Stimulated activated CD8-positive, alpha-beta memory T cell treated with anti-CD3 and anti-CD28 coated beads, Interleukin-2, amount 100 ng/mL, for 1 hour (primary cell): ENCODE data around the gene DDX46.
"Not testable (repeated sequence)": the region's sequence is repeated elsewhere in the genome, so short reads cannot be mapped to it uniquely, and the experiment has no call there.

Experiments
- DNase-seq, 2 donors: peaks; one replicate each; pipeline ENCODE4 v3.0.0-alpha.2; 2020; ENCODE audit warnings: low read depth in 2 of 2

The DDX46 gene

DNA sequence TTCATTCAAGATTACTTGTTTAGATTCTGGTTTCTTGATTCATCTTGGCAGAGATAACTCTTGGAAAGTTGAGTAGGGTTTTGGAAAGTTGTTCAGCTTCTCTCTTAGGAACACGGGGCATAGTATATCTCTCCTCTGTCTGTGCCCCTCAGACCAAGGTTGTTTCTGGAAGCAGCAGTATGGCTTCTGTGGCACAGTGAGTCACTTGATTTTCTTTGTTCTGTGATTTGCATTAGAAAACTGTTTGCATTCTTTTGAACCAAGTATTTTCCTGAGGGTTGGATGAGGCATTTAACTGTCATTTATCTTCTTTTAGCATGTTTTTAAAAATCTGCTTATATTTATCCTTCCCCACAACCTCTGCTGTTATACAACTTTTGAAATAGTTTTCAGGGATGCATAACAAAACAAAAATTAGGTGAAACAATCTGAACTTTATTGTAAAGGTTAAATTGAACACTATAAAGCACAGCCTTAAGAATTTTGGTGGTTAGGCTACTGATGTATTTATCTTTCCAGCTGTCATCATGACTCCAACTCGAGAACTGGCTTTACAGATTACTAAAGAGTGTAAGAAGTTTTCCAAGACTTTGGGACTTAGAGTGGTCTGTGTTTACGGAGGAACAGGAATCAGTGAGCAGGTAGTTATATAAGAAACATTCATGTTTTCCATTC lies 26.5 kb downstream of the DDX46 start:
- no peak for DNase-seq

- no peak for DNase-seq
Measured at GRCh38 chr5:134787692-134788091, 29.1 kb downstream of the DDX46 start.

- no peak for DNase-seq
Measured at GRCh38 chr5:134791580-134791979, 33.0 kb downstream of the DDX46 start.

DNA sequence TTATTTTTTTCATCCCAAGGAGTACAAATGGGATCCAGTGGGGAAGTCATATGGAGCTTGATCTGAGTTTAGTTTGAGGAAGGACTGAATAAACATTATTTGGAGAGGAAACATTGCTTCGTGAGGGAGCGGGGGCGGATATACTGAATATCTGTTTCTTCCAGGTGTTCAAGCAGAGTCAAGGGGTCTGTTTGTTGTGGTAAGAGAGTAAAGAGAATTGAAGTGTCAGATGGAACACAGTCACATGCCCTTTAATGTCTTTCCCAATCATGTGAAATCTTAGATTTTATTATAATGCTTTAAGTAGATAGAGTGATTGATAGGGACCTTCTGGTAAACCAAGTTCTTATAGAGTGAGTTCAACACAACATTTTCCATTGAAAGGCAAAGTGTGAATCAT lies 33.7 kb downstream of the DDX46 start:
- no peak for DNase-seq

- DNase-seq, result no peak
Measured at GRCh38 chr5:134793111-134793510, 34.5 kb downstream of the DDX46 start.

- DNase-seq, result no peak
Measured at GRCh38 chr5:134794082-134794481, 35.5 kb downstream of the DDX46 start.

- no peak for DNase-seq
Measured at GRCh38 chr5:134794819-134795218, 36.2 kb downstream of the DDX46 start.

DNA sequence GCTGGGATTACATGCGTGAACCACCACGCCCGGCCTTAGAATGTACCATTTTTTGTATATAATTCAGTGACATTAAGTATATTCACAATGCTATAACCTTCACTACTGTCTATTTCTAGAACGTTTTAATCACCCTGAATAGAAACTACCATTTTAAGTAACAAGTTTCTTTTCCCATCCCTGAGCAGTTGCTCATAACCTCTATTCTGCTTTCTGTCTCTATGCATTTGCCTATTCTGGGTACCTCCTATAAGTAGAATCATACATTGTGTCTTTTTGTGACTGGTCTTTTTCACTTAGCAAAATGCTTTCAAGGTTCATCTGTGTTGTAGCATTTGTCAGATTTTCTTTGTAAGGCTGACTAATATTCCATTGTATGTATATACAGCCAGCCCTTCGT lies 39.9 kb downstream of the DDX46 start:
- no peak for DNase-seq

DNA sequence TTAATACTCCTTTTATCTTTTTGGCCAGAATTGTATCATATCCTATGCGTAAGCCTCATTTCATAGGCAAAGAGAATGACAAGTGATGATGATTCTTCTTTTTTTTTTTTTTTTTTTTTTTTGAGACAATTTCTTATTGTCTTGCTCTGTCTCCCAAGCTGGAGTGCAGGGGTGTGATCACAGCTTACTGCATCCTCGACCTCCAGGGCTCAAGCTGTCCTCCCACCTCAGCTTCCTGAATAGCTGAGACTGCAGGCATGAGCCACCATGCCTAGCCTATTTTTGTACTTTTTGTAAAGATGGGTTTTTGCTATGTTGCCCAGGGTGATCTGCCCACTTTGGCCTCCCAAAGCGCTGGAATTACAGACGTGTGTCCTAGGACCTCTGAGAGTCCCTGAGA lies 45.2 kb downstream of the DDX46 start:
- no peak for DNase-seq

DNA sequence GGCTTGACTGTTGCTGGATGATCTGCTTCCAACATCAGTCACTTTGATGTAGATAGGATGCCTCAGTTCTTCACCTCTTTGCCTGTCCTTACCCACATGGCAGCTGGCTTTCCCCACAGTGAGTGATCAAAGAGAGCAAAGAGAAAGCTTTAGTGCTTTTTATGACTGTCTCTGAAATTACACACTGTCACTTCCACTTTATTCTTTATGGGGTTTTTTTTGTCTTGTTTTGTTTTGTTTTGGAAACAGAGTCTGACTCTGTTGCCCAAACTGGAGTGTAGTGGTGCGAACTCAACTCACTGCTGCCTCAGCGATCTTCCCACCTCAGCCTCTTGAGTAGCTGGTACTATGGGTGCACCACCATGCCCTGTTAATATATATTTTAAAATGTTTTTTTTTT lies 54.8 kb downstream of the DDX46 start:
- no peak for DNase-seq

GRCh38 chr5:134813827-134814226 lies 55.2 kb downstream of the DDX46 start:
- DNase-seq, result no peak

DNA sequence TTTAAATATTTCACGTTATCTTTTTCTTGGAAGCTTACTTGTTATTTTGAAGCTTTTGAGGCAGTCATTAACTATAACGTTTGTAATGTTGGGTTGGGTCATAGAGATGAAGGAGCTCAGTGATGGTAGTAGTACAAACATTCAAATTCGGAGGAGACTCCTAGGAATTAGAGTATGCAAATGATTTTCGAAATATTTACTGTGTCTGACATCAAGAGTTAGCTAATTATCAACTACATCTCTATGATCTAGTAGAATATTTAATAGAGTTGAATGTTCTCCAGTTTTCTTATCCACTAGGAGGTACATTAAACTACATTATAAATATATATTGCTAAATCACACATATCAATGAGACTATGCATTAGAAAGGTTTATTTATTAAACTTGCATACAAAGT lies 58.4 kb downstream of the DDX46 start:
- DNase-seq, result no peak

DNA sequence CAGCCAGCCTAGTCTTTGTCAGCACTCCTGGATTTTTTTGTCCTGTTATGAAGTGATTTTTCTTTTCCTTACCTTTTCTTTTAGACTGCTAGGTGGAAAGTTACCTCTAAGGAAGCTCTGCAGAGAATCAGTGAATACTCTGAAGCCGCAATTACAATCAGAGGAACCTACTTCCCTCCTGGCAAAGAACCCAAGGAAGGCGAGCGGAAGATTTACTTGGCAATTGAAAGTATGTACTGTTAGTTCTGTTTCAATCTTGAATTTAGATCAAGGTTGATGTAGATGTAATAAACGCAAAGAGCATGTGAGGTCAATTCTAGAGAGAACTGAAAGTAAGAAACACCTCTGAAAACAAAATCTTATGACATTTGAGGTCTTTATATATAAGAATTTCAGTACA lies 60.2 kb downstream of the DDX46 start:
- no peak for DNase-seq

DNA sequence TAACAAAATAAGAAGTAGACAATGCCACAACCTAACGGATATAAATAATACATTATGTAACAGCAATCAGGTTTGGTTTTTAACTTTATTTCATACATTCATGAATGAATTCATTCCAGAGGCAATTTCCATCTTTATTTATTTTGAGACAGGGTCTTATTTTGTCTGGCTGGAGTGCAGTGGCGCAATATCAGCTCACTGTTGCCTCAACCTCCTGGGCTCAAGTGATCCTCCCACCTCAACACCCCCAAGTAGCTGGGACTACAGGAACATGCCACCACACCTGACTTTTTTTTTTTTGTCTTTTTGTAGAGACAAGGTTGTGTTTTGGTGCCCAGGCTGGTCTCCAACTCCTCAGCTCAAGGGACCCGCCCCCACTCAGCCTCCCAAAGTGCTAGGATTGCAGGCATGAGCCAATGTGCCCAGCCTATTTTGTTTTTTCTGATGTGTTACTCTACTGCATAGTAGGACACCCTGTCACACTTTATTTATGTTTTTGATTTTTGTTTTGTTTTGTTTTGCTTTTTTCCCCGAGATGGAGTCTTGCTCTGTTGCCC lies 60.9 kb downstream of the DDX46 start:
- no peak for DNase-seq

- DNase-seq, result no peak
Measured at GRCh38 chr5:134821841-134822240, 63.3 kb downstream of the DDX46 start.

GRCh38 chr5:134824681-134825080 lies 66.1 kb downstream of the DDX46 start:
- no peak for DNase-seq

- no peak for DNase-seq
Measured at GRCh38 chr5:134825212-134825611, 66.6 kb downstream of the DDX46 start.

DNA sequence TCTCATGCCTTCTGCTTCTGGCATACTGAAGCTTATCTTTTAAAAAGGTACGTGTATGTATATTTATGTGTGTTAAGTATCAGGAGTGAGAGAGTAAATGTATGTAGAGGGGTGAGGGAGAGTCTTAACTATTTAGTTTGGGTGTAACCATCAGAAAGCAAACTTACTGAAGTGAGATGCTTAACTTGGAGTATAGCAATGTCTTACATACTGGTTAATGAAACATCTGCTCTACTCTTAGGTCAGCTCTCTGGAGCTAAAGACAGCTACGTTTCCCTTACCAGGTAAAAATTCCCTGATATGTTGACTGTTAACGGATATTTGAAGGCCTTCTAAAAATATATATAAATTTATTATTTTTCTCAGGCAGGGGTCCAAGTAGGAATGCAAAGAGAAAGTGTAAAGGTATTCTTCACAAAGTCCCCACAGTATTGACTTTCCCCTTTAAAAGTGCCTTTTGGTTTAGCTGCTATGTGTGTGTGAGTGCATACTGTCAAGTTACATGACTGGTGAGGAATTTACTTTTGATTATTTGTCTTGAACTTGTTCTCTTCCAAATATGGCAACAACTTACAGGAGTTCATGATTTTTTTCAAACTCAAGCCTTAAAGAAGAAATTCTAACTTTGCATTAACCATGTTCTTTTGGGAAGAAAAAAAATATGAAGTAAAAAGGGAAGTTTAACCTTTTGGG lies 74.9 kb downstream of the DDX46 start:
- no peak for DNase-seq

- no peak for DNase-seq
Measured at GRCh38 chr5:134835623-134836022, 77.0 kb downstream of the DDX46 start.

DNA sequence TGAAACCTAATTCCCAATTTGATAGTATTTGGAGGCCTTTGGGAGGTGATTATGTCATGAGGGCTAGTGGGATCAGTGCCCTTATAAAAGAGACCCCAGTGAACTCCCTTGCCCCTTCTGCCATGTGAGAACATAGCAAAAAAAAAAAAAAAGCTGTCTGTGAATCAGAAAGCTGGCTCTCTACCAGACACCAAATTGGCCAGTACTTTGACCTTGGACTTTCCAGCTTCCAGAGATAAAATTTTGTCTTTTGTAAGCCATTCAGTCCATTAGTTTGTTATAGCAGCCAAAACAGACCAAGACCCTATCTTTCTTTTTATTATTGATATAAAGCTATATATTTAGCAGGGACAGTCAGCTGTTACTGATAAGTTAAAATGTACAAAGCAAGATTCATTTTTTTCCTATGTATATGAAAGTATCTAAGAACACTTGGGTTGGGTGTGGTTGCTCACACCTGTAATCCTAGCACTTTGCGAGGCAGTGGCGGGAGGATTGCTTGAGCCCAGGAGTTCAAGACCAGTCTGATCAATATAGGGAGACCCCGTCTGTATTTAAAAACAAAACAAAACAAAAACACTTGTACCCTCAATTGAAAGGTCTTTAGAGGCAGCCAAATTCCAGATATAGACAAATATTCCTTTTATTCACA lies 79.1 kb downstream of the DDX46 start:
- DNase-seq, result no peak

- DNase-seq, result not testable (repeated sequence)
Measured at GRCh38 chr5:134838361-134838760, 79.8 kb downstream of the DDX46 start.

DNA sequence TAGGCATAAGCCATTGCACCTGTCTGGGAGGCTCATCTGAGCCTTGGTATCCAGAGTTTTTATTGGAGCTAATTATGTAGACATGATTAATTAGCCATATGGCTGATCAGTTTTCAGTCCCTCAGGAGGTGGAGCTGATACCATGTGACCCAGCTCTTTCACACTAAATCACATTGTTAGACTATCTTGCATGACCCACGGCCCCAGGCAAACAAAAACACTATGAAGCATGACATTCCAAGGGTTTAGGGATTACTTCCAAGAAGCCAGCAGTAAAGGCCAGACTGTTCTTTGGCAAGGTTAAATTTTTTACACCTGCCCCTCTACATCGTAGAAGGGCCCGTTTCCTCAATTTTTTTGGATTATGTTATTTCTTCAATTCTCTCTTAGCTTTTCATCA lies 82.2 kb downstream of the DDX46 start:
- no peak for DNase-seq

DNA sequence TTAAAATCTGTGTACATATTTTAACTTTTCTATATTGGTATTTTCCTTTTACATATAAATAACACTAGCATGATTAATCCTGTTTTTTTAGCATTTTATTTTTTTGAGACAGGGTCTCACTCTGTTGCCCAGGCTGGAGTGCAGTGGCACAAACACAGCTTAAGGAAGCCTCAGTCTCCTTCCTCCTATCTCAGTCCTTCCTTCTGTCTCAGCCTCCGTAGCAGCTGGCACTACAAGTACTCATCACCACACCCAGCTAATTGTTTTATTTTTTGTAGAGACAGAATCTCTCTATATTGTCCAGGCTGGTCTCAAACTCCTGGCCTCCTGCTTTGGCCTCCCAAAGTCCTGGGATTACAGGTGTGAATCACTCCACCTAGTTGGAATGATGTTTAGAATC lies 85.7 kb downstream of the DDX46 start:
- DNase-seq, result no peak
